Colonic mucosa (tissue), 4 donors: ENCODE measurements around the gene CD40LG. TPM values are rescaled to one million over a fixed set of nuclear protein-coding genes. Genes with fewer than 3 reads are reported as not detected.

ENCODE experiments used
- DNase-seq: peaks from one replicate; pipeline ENCODE4 v3.0.0-alpha.2; 2020
- H3K27ac ChIP-seq: fragments of 200-600 bp; one replicate; pipeline ENCODE4 v1.8.0; 2021
- H3K27me3 ChIP-seq: fragments of 200-600 bp; one replicate; pipeline ENCODE4 v1.8.0; 2021
- H3K36me3 ChIP-seq: fragments of 200-600 bp; one replicate; pipeline ENCODE4 v1.8.0; 2021
- H3K4me1 ChIP-seq: fragments of 200-600 bp; one replicate; pipeline ENCODE4 v1.8.0; 2021; ENCODE audit warnings: mild to moderate bottlenecking
- H3K4me3 ChIP-seq: fragments of 200-600 bp; one replicate; pipeline ENCODE4 v1.8.0; 2021
- H3K9ac ChIP-seq, 2 donors: one replicate each; pipeline ENCODE4 v1.7.0; 2013; ENCODE audit warnings: control low read depth in 2 of 2, low read depth in 2 of 2, low read length in 2 of 2
- H3K9me3 ChIP-seq: fragments of 200-600 bp; one replicate; pipeline ENCODE4 v1.8.0; 2021
- CTCF ChIP-seq: fragments of 200-600 bp; IDR thresholded peaks from one replicate; pipeline ENCODE4 v1.8.0; 2022; ENCODE audit warnings: antibody characterized with exemption, mild to moderate bottlenecking
- intact Hi-C: fragments of 100-400 bp; cut with DNase I; formaldehyde crosslinking; loops from one replicate; pipeline ENCODE4 v1.14.1; 2022
- total RNA-seq, 2 donors: library from RNA; stranded (reverse); fragmentation: NEBNext Ultra II Directional in 1 of 2; extraction: Animal tissue kit (Norgen Biotek cat#: 25700) in 1 of 2; gene quantifications; one replicate each; pipeline ENCODE4 v1.2.1, GENCODE V29; 2021
- donor health status: healthy.
- donor health status: DM: no; HTN: no; CAD: no.
- donor health status: DM: no; HTN: no; CAD: no.

The CD40LG gene
- total RNA-seq, 2 donors from 2014 or later, result 0.44 to 0.69 TPM

- TF ChIP-seq CTCF, result no peak
- no peak overlapping the region for H3K4me3 ChIP-seq
- intact Hi-C loops, result no loop called here
- H3K4me1 ChIP-seq, result no peaks in the 10 kb centered on the region
- DNase-seq, result no peak
- no peak overlapping the region for H3K9ac ChIP-seq
- no peaks in the 10 kb centered on the region for H3K9me3 ChIP-seq
- H3K36me3 ChIP-seq, result no peaks in the 10 kb centered on the region
- H3K27me3 ChIP-seq, result no peaks in the 10 kb centered on the region
- H3K27ac ChIP-seq, result no peak overlapping the region
Measured at GRCh38 chrX:136679531-136679930, 31.6 kb downstream of the CD40LG start.

GRCh38 chrX:136684120-136684519 is 36.2 kb downstream of the CD40LG start:
- TF ChIP-seq CTCF, result no peak
- Histone ChIP-seq H3K4me3 (no peak overlapping the region), H3K4me1 (no peaks in the 10 kb centered on the region), H3K9ac (no peak overlapping the region), H3K27me3 (no peaks in the 10 kb centered on the region), H3K27ac (no peak overlapping the region), H3K9me3 (no peaks in the 10 kb centered on the region), H3K36me3 (no peaks in the 10 kb centered on the region)
- DNase-seq, result no peak
- intact Hi-C loops, result loop anchor here (10.0 kb wide), 1 partner anchor 79 kb away; no protein-coding TSS in a partner anchor

DNA sequence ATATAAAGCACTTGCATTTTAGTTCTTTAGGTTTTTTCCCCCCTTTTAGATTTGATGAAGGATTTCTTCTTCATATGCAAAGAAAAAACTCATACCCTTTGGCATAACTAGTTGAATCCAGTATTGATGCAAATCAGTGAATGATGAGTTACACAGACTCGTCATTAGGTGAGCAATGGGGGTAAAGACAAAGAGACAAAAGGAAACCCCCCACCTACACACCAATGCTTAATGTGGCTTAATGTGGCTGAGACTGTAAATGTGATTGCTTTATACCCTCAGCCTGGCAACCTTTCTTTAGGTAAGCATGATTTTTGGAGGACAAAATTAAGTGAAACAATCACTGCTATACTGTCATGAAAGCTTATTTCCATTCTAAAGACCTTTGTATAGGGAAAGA is 39.5 kb downstream of the CD40LG start:
- H3K27ac ChIP-seq, result no peak overlapping the region
- no peaks in the 10 kb centered on the region for H3K9me3 ChIP-seq
- TF ChIP-seq CTCF, result no peak
- DNase-seq, result no peak
- intact Hi-C loops, result loop anchor here (10.0 kb wide), 1 partner anchor 83 kb away; no protein-coding TSS in a partner anchor
- no peak overlapping the region for H3K4me3 ChIP-seq
- H3K4me1 ChIP-seq, result no peaks in the 10 kb centered on the region
- no peaks in the 10 kb centered on the region for H3K36me3 ChIP-seq
- H3K9ac ChIP-seq, result no peak overlapping the region
- no peaks in the 10 kb centered on the region for H3K27me3 ChIP-seq

GRCh38 chrX:136689436-136689835 is 41.5 kb downstream of the CD40LG start:
- Histone ChIP-seq H3K9me3 (no peaks in the 10 kb centered on the region), H3K9ac (no peak overlapping the region), H3K27me3 (no peaks in the 10 kb centered on the region), H3K4me3 (no peak overlapping the region), H3K36me3 (no peaks in the 10 kb centered on the region), H3K27ac (no peak overlapping the region), H3K4me1 (no peaks in the 10 kb centered on the region)
- DNase-seq, result no peak
- intact Hi-C loops, result loop anchor here (10.0 kb wide), 1 partner anchor 85 kb away; no protein-coding TSS in a partner anchor
- no peak for TF ChIP-seq CTCF

DNA sequence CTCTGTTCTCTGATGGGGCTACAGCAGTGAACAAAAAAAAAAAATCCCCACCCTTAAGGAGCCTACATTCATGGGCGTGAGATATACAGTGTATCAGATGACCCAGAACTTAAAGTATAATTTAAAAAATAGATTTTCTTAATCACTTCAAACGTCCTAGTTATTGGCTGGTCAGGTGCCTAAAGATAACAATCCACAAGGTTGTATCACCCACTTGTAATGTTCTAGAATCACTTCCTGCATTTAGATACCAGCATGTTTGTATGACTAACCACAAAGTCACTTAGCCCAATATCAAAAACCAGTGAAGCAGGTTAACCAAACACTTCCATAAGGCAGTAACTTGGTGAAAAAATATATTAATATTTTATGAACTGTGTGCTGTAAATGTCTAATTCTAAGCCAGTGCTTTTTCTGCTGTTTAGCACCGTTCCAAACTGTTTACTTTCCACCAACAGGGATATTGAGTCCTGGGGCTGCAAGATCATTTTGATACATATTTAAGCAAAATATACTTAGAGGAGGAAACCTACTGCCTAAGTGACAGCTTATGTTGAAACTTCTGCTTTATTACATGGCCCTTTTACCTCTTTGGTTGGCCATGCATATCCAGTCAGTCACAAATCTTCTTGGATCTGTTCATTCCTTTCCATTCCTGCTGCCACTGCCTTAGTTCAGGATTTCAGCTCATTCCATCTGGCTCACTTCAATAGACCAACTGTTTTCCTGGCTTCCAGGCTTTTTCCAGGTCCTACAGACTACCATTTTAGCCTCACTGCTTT is 43.3 kb downstream of the CD40LG start:
- Histone ChIP-seq H3K4me3 (no peak overlapping the region), H3K36me3 (no peaks in the 10 kb centered on the region), H3K9me3 (no peaks in the 10 kb centered on the region), H3K9ac (no peak overlapping the region), H3K4me1 (no peaks in the 10 kb centered on the region), H3K27ac (no peak overlapping the region), H3K27me3 (no peaks in the 10 kb centered on the region)
- intact Hi-C loops, result loop anchor here (10.0 kb wide), 1 partner anchor 666 kb away; no protein-coding TSS in a partner anchor
- DNase-seq, result no peak
- no peak for TF ChIP-seq CTCF
